ENCODE results near the gene EIF4H. TPM values are rescaled to one million over a fixed set of nuclear protein-coding genes. Genes with fewer than 3 reads are reported as not detected.

EIF4H gene
- total RNA-seq, 1 experiment from 2014 or later = 453 TPM

GRCh38 chr7:74190259-74190658 is 16.1 kb downstream of the EIF4H start:
- Histone ChIP-seq H3K27me3 (replicated peaks; ENCODE audit: insufficient read depth, low read depth, low read length, poor library complexity) (no peaks in the 10 kb centered on the region), H3K27ac (ENCODE audit: low read depth, low read length, poor library complexity, severe bottlenecking) (no peak overlapping the region), H3K9me3 (ENCODE audit: low read depth, low read length, poor library complexity, severe bottlenecking) (no peaks in the 10 kb centered on the region), H3K4me3 (ENCODE audit: low read depth, low read length, poor library complexity, severe bottlenecking) (no peak overlapping the region), H3K4me1 (ENCODE audit: insufficient read depth, low read length, poor library complexity, severe bottlenecking) (peaks cover 28% of the 10 kb centered on the region), H3K36me3 (ENCODE audit: insufficient read depth, low read length, poor library complexity, severe bottlenecking) (peaks cover 79% of the 10 kb centered on the region)
- TF ChIP-seq EZH2 (IDR thresholded peaks at IDR 0.05; ENCODE audit: borderline replicate concordance, low read depth, low read length, poor library complexity, severe bottlenecking) (no peak), CTCF (conservative IDR thresholded peaks at IDR 0.05; ENCODE audit: low read depth, low read length) (no peak)
- DNase-seq (ENCODE audit: low spot score) = no peak
- BruUV-seq (replicated peaks) = no TSS peak
- POLR2A ChIA-PET (ENCODE audit: low non-redundant PET) = no interaction called here
- CTCF ChIA-PET = no interaction called here
- intact Hi-C loops (cut with micrococcal nuclease; ENCODE audit: unreplicated experiment) = no loop called here

- Histone ChIP-seq H3K36me3 (ENCODE audit: insufficient read depth, low read length, poor library complexity, severe bottlenecking) (peaks cover 79% of the 10 kb centered on the region), H3K27me3 (replicated peaks; ENCODE audit: insufficient read depth, low read depth, low read length, poor library complexity) (no peaks in the 10 kb centered on the region), H3K9me3 (ENCODE audit: low read depth, low read length, poor library complexity, severe bottlenecking) (no peaks in the 10 kb centered on the region), H3K4me1 (ENCODE audit: insufficient read depth, low read length, poor library complexity, severe bottlenecking) (peaks cover 18% of the 10 kb centered on the region), H3K27ac (ENCODE audit: low read depth, low read length, poor library complexity, severe bottlenecking) (no peak overlapping the region), H3K4me3 (ENCODE audit: low read depth, low read length, poor library complexity, severe bottlenecking) (no peak overlapping the region)
- no TSS peak for BruUV-seq (replicated peaks)
- no peak for DNase-seq (ENCODE audit: low spot score)
- intact Hi-C loops (cut with micrococcal nuclease; ENCODE audit: unreplicated experiment) = no loop called here
- CTCF ChIA-PET = no interaction called here
- no peak for TF ChIP-seq EZH2 (IDR thresholded peaks at IDR 0.05; ENCODE audit: borderline replicate concordance, low read depth, low read length, poor library complexity, severe bottlenecking)
- no peak for TF ChIP-seq CTCF (conservative IDR thresholded peaks at IDR 0.05; ENCODE audit: low read depth, low read length)
- POLR2A ChIA-PET (ENCODE audit: low non-redundant PET) = no interaction called here
Measured at GRCh38 chr7:74191231-74191630, 17.1 kb downstream of the EIF4H start.

- intact Hi-C loops (cut with micrococcal nuclease; ENCODE audit: unreplicated experiment) = no loop called here
- no peak overlapping the region for H3K4me3 ChIP-seq (ENCODE audit: low read depth, low read length, poor library complexity, severe bottlenecking)
- H3K4me1 ChIP-seq (ENCODE audit: insufficient read depth, low read length, poor library complexity, severe bottlenecking) = peaks cover under 1% of the 10 kb centered on the region
- H3K27ac ChIP-seq (ENCODE audit: low read depth, low read length, poor library complexity, severe bottlenecking) = no peak overlapping the region
- H3K27me3 ChIP-seq (replicated peaks; ENCODE audit: insufficient read depth, low read depth, low read length, poor library complexity) = no peaks in the 10 kb centered on the region
- H3K9me3 ChIP-seq (ENCODE audit: low read depth, low read length, poor library complexity, severe bottlenecking) = no peaks in the 10 kb centered on the region
- no peak for TF ChIP-seq EZH2 (IDR thresholded peaks at IDR 0.05; ENCODE audit: borderline replicate concordance, low read depth, low read length, poor library complexity, severe bottlenecking)
- no peak for TF ChIP-seq CTCF (conservative IDR thresholded peaks at IDR 0.05; ENCODE audit: low read depth, low read length)
- BruUV-seq (replicated peaks) = no TSS peak
- ChIA-PET CTCF (interaction anchor here (1.5 kb wide), 1 partner anchor 13 kb away, joined by 4 read pairs; no protein-coding TSS in a partner anchor), POLR2A (ENCODE audit: low non-redundant PET) (interaction anchor here (0.7 kb wide), 1 partner anchor 123 kb away, joined by 6 read pairs; no protein-coding TSS in a partner anchor)
- DNase-seq (ENCODE audit: low spot score) = no peak
- H3K36me3 ChIP-seq (ENCODE audit: insufficient read depth, low read length, poor library complexity, severe bottlenecking) = peaks cover 78% of the 10 kb centered on the region
Measured at GRCh38 chr7:74193054-74193453, 18.9 kb downstream of the EIF4H start.

Measured in A673 (cell line).